Right lung (tissue), 10 donors: ENCODE measurements around the gene NELFB. TPM values are rescaled to one million over a fixed set of nuclear protein-coding genes. Genes with fewer than 3 reads are reported as not detected.
A peak's percentile ranks its signal among the peaks of the same experiment; 100 is the strongest.

ENCODE experiments used
- DNase-seq, 2 donors: peaks; one replicate each; pipeline ENCODE4 v3.0.0-alpha.2; 2013
- long read RNA-seq, 8 donors: transcript quantifications; one replicate each; lab custom pipeline, GENCODE V29; 2026
- polyA plus RNA-seq, 5 donors: library from polyadenylated mRNA; unstranded; fragments of 120-200 nt; gene quantifications; one replicate each; pipeline versions ENCODE4 v1.2.1 to v1.2.3, GENCODE V29; 2013; ENCODE audit warnings: inconsistent platforms in 1 of 5, low replicate concordance in 1 of 5; ENCODE audit not compliant: insufficient read length in 5 of 5, insufficient read depth in 1 of 5

Gene NELFB
- polyA plus RNA-seq: 10 to 100 TPM; 43.3 to 73.2 (median 55.3) TPM
- long read RNA-seq, donor 1, transcript NELFB-201 (13 exons, 2,698 nt): major isoform, 22 of 33 reads
- long read RNA-seq, donor 1, partial matches to known transcripts: 11 of 33 reads
- long read RNA-seq, donor 1, other reads (novel, unspliced or antisense): 0 of 33 reads
- long read RNA-seq, donor 2, transcript NELFB-201 (13 exons, 2,698 nt): major isoform, 20 of 20 reads
- long read RNA-seq, donor 2, partial matches to known transcripts: 0 of 20 reads
- long read RNA-seq, donor 2, other reads (novel, unspliced or antisense): 0 of 20 reads
- long read RNA-seq, donor 3, transcript NELFB-201 (13 exons, 2,698 nt): major isoform, 14 of 37 reads
- long read RNA-seq, donor 3, partial matches to known transcripts: 23 of 37 reads
- long read RNA-seq, donor 3, other reads (novel, unspliced or antisense): 0 of 37 reads
- long read RNA-seq, donor 4, transcript NELFB-201 (13 exons, 2,698 nt): major isoform, 9 of 21 reads
- long read RNA-seq, donor 4, partial matches to known transcripts: 12 of 21 reads
- long read RNA-seq, donor 4, other reads (novel, unspliced or antisense): 0 of 21 reads
- long read RNA-seq, donor 5, transcript NELFB-201 (13 exons, 2,698 nt): major isoform, 10 of 10 reads
- long read RNA-seq, donor 5, partial matches to known transcripts: 0 of 10 reads
- long read RNA-seq, donor 5, other reads (novel, unspliced or antisense): 0 of 10 reads
- long read RNA-seq, donor 6, transcript NELFB-201 (13 exons, 2,698 nt): major isoform, 16 of 16 reads
- long read RNA-seq, donor 6, partial matches to known transcripts: 0 of 16 reads
- long read RNA-seq, donor 6, other reads (novel, unspliced or antisense): 0 of 16 reads
- long read RNA-seq, donor 7, transcript NELFB-201 (13 exons, 2,698 nt): major isoform, 12 of 12 reads
- long read RNA-seq, donor 7, partial matches to known transcripts: 0 of 12 reads
- long read RNA-seq, donor 7, other reads (novel, unspliced or antisense): 0 of 12 reads
- long read RNA-seq, donor 8, transcript NELFB-201 (13 exons, 2,698 nt): major isoform, 7 of 7 reads
- long read RNA-seq, donor 8, partial matches to known transcripts: 0 of 7 reads
- long read RNA-seq, donor 8, other reads (novel, unspliced or antisense): 0 of 7 reads

- DNase-seq: peak; percentile 92 to 93
Measured at GRCh38 chr9:137254624-137255447, at the start of gene NELFB. TSS of gene NELFB (plus strand) at chr9:137255327.

GRCh38 chr9:137206602-137207001 is 48.5 kb upstream of the NELFB start:
- no peak for DNase-seq

DNA sequence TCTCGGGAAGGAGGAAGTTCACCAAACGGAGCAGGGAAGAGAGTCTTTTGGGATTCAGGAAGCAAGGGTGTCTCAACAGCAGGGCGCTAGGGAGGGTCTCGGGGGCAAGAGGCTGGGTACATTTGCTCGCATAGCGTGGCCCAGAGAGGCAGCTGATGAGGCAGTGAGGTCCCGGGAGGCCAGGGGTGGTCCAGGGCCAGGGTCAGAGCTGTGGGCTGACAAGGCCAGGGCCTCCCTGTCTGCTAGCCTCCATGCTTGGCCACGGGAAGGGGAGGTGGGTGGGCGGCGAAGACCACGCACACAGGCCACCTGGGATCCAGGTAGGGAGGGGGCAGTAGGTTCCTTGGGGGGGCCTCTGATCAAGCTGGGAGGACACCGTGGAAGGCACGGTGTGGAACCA is 43.6 kb upstream of the NELFB start:
- DNase-seq: no peak

GRCh38 chr9:137212520-137212919 is 42.6 kb upstream of the NELFB start:
- DNase-seq: no peak

GRCh38 chr9:137213160-137214060 is 41.7 kb upstream of the NELFB start:
- DNase-seq: no peak

- no peak for DNase-seq
Measured at GRCh38 chr9:137214620-137215019, 40.5 kb upstream of the NELFB start.

- no peak for DNase-seq
Measured at GRCh38 chr9:137215196-137215986, 39.7 kb upstream of the NELFB start.

DNA sequence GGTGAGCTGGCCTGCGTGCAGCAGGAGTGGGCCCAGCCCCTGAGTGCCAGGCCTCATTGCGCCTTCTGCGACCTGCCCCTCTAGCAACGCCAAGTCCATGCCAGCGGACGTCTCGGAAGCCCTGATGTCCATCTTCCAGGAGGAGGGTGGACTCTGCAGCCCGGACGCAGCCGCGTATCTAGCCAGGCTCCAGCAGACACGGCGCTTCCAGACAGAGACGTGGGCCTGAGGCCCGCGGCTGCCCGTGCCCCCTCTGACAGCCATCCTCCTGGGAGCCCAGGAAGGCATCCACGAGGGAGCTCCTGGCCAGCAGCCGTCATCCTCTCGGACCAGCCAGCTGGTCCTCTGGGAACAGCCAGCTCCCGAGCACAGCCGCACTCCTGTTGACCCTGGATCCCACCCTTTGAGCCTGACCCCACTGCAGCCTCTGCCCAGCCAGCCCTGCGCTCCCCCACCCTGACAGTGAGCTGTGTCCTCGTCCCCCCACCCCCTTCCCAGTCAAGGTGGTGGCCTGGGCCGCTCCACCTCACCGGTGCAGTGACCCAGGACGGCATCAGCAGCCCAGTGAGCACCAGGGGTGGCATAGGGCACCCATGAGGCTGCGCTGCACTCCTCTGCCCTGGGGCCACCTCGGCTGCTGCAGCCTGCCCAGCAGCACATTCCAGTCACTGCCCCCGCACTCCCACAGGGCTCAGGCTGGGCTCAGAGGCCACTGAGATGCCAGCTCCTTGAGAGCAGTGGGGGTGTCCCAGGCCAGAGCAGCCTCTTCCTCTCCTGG is 38.8 kb upstream of the NELFB start:
- DNase-seq: no peak

DNA sequence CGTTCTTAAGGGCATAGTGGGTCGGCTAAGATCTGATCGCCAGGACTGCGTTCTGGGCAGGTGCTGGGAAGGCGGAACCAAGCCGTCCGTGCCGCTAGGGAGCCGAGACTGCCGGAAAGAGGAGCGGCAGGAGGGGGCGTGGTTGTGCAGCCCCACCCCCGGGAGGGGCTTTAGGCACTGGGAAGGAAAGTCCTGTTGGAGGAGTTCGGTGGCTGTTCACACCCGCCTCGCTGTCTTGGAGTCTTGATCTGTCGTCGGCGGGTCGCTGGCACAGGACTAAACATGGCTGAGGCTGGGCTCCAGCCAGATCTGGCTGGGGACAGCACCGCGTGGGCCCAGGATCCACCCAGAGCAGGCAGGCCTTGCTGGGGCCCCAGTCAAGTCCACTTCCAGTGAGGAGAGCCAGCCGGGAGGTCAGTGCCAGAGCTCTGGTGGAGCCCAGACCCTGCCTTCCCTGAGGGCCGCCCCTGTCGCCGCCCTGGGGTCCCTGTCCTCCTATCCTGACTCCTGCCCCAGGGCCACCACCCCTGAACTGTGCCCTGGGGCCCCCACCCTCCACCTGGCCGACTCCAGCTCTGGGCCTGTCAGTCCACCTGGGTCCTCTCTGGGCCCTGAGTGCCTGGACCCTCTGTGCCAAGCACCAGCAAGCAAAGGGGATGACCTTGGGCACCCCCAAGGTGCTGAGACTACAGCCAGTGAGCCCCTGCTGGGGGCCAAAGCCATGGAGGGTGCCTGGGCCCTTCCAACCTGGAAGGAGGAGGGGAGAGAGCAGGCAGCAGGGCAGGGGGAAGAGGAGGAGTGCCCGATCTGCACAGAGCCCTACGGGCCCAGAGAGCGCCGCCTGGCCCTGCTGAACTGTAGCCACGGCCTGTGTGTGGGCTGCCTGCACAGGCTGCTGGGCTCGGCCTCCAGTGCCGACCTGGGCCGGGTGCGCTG is 37.6 kb upstream of the NELFB start:
- DNase-seq: no peak

DNA sequence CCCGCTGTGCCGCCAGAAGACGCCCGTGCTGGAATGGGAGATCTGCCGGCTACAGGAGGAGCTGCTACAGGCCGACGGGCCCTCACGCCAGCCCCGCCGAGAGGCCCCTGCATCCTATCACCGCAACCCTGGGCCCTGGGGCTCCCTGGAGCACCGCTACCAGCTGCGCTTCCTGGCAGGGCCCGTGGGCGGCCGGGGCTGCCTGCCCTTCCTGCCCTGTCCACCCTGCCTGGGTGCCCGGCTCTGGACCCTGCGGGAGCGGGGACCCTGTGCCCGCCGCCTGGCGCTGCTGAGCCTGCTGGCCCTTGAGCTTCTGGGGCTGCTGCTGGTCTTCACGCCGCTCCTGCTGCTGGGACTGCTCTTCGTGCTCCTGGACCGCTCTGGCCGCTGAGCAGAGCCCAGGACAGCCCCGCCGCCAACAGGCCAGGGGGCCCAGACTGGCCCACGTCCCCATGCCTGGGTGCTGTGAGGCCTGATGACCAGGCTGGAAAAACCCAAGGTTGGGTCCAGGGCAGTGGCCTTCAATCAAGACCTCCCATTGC is 36.8 kb upstream of the NELFB start:
- no peak for DNase-seq

GRCh38 chr9:137218754-137219271 is 36.3 kb upstream of the NELFB start:
- no peak for DNase-seq

DNA sequence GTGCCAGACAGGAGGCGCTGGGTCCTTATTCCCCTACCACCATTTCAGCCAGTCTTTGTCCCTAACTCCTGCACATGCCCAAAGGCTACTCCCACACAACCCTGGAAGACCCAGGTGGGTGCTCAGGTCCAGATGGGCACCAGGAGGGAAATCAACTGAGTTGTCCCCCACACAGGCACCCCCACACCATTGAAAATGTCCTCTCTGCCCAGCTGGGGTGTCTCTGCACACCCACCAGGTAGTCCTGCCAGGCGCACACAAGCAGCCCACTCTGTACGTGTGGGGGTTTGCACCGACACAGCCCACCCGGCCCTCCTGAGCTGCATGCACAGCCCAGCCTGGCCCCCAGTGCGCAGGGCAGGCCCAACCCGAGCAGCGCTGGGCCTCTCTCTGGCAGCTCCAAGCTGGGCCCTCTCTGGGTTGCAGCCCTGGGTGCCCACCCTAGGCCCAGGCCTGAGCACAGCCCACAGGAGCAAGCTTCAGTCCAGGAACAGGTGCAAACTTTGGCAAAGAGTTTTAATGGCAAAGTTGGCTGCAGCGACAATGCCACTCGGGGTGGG is 35.3 kb upstream of the NELFB start:
- DNase-seq: no peak

GRCh38 chr9:137220317-137221094 is 34.6 kb upstream of the NELFB start:
- DNase-seq: no peak

DNA sequence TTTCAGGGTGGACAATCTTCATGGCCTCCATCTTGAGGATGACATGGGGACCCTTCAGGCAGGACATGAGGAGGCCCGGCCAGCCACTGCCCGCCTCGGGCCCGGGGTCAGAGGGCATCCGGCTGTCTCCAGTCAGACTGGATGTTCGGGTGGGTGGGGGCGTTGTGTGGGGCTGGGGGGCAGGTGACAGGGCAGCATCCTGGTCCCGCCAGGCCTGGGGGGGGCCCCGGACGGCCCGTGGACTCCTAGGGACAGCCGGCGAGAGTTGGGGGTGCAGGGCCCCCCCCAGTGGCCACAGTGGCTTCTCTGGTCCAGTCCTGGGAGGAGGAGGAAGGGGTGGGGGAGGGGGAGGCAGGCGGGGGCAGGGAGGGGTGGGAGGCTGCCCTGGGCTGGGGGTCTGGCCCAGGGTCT is 34.0 kb upstream of the NELFB start:
- no peak for DNase-seq

GRCh38 chr9:137221506-137222111 is 33.5 kb upstream of the NELFB start:
- no peak for DNase-seq
